HG02571 (cell line): ENCODE measurements around the gene PDPK1.

Experiments
- ATAC-seq: cut with Tn5 transposase; IDR thresholded peaks from one replicate; pipeline ENCODE4 v1.9.1; 2021; ENCODE audit warnings: mild to moderate bottlenecking, moderate library complexity; ENCODE audit not compliant: unreplicated experiment

The PDPK1 gene

GRCh38 chr16:2537451-2538379 is at the start of gene PDPK1:
TSS of gene PDPK1 (plus strand) at chr16:2538021. CDS start at chr16:2538113, 92 bp downstream.
- peak; percentile 87 for ATAC-seq

GRCh38 chr16:2489581-2489980 is 48.2 kb upstream of the PDPK1 start:
- no peak for ATAC-seq

- no peak for ATAC-seq
These were observed 47.4 kb upstream of the PDPK1 start for GRCh38 chr16:2490190-2491105.

GRCh38 chr16:2492292-2492691 is 45.5 kb upstream of the PDPK1 start:
- ATAC-seq, result no peak

- ATAC-seq, result no peak
These were observed 44.2 kb upstream of the PDPK1 start for GRCh38 chr16:2493605-2494004.

GRCh38 chr16:2494616-2495015 is 43.2 kb upstream of the PDPK1 start:
- ATAC-seq, result no peak

GRCh38 chr16:2495041-2495440 is 42.8 kb upstream of the PDPK1 start:
- ATAC-seq, result no peak

GRCh38 chr16:2496223-2497115 is 41.4 kb upstream of the PDPK1 start:
- ATAC-seq, result no peak

- no peak for ATAC-seq
These were observed 40.6 kb upstream of the PDPK1 start for GRCh38 chr16:2497116-2497630.

GRCh38 chr16:2497695-2498484 is 39.9 kb upstream of the PDPK1 start:
- no peak for ATAC-seq

GRCh38 chr16:2498531-2499253 is 39.1 kb upstream of the PDPK1 start:
- ATAC-seq, result no peak

- no peak for ATAC-seq
These were observed 38.4 kb upstream of the PDPK1 start for GRCh38 chr16:2499454-2499853.

- no peak for ATAC-seq
These were observed 37.9 kb upstream of the PDPK1 start for GRCh38 chr16:2499890-2500429.

GRCh38 chr16:2500430-2500917 is 37.3 kb upstream of the PDPK1 start:
- ATAC-seq, result no peak

- no peak for ATAC-seq
These were observed 36.7 kb upstream of the PDPK1 start for GRCh38 chr16:2500918-2501750.

- ATAC-seq, result no peak
These were observed 35.6 kb upstream of the PDPK1 start for GRCh38 chr16:2501946-2502895.
